ENCODE measurements around the gene ARID1B.

The ARID1B gene

GRCh38 chr6:156776840-156777576 is at the start of gene ARID1B:
Gene ARID1B (plus strand): TSS chr6:156777378. CDS start chr6:156777681, 303 bp downstream.
- H3K9me3 ChIP-seq (ENCODE audit: severe bottlenecking) = no peaks in the 10 kb centered on the region
- peak; percentile 17 for ATAC-seq (ENCODE audit: low read depth)
- TF ChIP-seq, protein P1, sequence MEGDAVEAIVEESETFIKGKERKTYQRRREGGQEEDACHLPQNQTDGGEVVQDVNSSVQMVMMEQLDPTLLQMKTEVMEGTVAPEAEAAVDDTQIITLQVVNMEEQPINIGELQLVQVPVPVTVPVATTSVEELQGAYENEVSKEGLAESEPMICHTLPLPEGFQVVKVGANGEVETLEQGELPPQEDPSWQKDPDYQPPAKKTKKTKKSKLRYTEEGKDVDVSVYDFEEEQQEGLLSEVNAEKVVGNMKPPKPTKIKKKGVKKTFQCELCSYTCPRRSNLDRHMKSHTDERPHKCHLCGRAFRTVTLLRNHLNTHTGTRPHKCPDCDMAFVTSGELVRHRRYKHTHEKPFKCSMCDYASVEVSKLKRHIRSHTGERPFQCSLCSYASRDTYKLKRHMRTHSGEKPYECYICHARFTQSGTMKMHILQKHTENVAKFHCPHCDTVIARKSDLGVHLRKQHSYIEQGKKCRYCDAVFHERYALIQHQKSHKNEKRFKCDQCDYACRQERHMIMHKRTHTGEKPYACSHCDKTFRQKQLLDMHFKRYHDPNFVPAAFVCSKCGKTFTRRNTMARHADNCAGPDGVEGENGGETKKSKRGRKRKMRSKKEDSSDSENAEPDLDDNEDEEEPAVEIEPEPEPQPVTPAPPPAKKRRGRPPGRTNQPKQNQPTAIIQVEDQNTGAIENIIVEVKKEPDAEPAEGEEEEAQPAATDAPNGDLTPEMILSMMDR (IDR thresholded peaks at IDR 0.05; ENCODE audit: poor library complexity, severe bottlenecking) = peak; percentile 3
- peak within 1 kb of the TSS; percentile 90 for H3K27ac ChIP-seq (ENCODE audit: poor library complexity, severe bottlenecking)
- H3K4me3 ChIP-seq (ENCODE audit: severe bottlenecking) = peak within 1 kb of the TSS; percentile 97
- H3K4me1 ChIP-seq (ENCODE audit: insufficient read depth, poor library complexity, severe bottlenecking) = peaks cover 20% of the 10 kb centered on the region
- DNase-seq (ENCODE audit: low spot score) = no peak
- no peaks in the 10 kb centered on the region for H3K36me3 ChIP-seq (ENCODE audit: low read depth)
- H3K27me3 ChIP-seq (ENCODE audit: insufficient read depth, poor library complexity, severe bottlenecking) = no peaks in the 10 kb centered on the region

- Histone ChIP-seq H3K4me3 (ENCODE audit: severe bottlenecking) (no peak overlapping the region), H3K36me3 (ENCODE audit: low read depth) (no peaks in the 10 kb centered on the region), H3K4me1 (ENCODE audit: insufficient read depth, poor library complexity, severe bottlenecking) (peaks cover 11% of the 10 kb centered on the region), H3K9me3 (ENCODE audit: severe bottlenecking) (no peaks in the 10 kb centered on the region), H3K27ac (ENCODE audit: poor library complexity, severe bottlenecking) (no peak overlapping the region), H3K27me3 (ENCODE audit: insufficient read depth, poor library complexity, severe bottlenecking) (no peaks in the 10 kb centered on the region)
- ATAC-seq (ENCODE audit: low read depth) (no peak), DNase-seq (ENCODE audit: low spot score) (no peak)
- TF ChIP-seq, protein P1 (IDR thresholded peaks at IDR 0.05; ENCODE audit: poor library complexity, severe bottlenecking) = no peak
These were observed 49.3 kb upstream of the ARID1B start for GRCh38 chr6:156727715-156728385.

DNA sequence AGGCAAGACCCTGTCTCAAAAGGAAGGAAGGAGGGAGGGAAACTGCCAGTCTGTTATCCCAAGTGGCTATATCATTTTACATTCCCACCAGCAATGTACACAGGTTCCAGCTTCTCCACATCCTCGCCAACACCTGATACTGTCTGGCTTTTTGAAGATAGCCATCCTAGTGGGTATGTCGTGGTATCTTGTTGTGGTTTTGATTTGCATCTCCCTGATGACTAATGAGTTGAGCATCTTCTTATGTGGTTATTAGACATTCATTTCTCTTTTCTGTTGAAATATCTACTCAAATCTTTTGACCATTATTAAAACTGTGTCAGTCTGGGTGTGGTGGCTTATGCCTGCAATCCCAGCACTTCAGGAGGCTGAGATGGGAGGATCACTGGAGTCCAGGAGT is 47.9 kb upstream of the ARID1B start:
- Histone ChIP-seq H3K4me1 (ENCODE audit: insufficient read depth, poor library complexity, severe bottlenecking) (peaks cover 11% of the 10 kb centered on the region), H3K4me3 (ENCODE audit: severe bottlenecking) (no peak overlapping the region), H3K27me3 (ENCODE audit: insufficient read depth, poor library complexity, severe bottlenecking) (no peaks in the 10 kb centered on the region), H3K9me3 (ENCODE audit: severe bottlenecking) (no peaks in the 10 kb centered on the region), H3K27ac (ENCODE audit: poor library complexity, severe bottlenecking) (no peak overlapping the region), H3K36me3 (ENCODE audit: low read depth) (no peaks in the 10 kb centered on the region)
- TF ChIP-seq, protein P1 (IDR thresholded peaks at IDR 0.05; ENCODE audit: poor library complexity, severe bottlenecking) = no peak
- DNase-seq (ENCODE audit: low spot score) (no peak), ATAC-seq (ENCODE audit: low read depth) (peak; percentile 90)

DNA sequence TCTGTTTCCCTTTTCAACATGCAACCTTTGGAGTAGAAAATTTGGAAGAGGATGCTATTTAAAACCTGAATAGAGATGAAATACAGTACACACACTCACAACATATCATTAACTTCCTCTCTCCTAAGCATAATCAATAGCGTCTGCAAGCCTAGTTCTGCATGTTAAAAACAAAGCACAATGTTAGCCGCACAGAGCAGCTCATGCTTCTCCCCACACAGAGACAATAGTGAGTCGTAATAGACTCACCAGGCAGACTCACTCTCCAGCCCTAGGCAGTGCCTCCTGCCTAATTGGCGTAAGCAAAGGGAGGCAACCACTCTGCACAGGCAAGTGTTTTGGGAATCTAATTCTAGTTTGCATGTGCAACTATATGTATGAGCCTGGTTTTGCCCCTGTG is 45.8 kb upstream of the ARID1B start:
- TF ChIP-seq, protein P1 (IDR thresholded peaks at IDR 0.05; ENCODE audit: poor library complexity, severe bottlenecking) = no peak
- no peak overlapping the region for H3K4me3 ChIP-seq (ENCODE audit: severe bottlenecking)
- DNase-seq (ENCODE audit: low spot score) = no peak

More for the DNA sequence above, 45.8 kb upstream of the ARID1B start:
- Histone ChIP-seq H3K36me3 (ENCODE audit: low read depth) (no peaks in the 10 kb centered on the region), H3K4me1 (ENCODE audit: insufficient read depth, poor library complexity, severe bottlenecking) (peaks cover 11% of the 10 kb centered on the region), H3K27ac (ENCODE audit: poor library complexity, severe bottlenecking) (no peak overlapping the region), H3K27me3 (ENCODE audit: insufficient read depth, poor library complexity, severe bottlenecking) (no peaks in the 10 kb centered on the region), H3K9me3 (ENCODE audit: severe bottlenecking) (no peaks in the 10 kb centered on the region)
- peak; percentile 90 for ATAC-seq (ENCODE audit: low read depth)
